HEK293 (cell line): ENCODE results near the gene HOXB8.

Experiments
- FEZF1 ChIP-seq: fragments of 450-650 bp; formaldehyde crosslinking; IDR thresholded peaks from 2 replicates; pipeline ENCODE4 v1.5.1; 2016; ENCODE audit warnings: missing biosample characterization, missing genetic modification characterization
- HOXA7 ChIP-seq: sonication (generic); formaldehyde crosslinking; IDR thresholded peaks from 2 replicates; pipeline ENCODE4 v1.8.1; 2022; ENCODE audit warnings: missing genetic modification reagents, borderline replicate concordance
- KLF17 ChIP-seq: fragments of 450-650 bp; formaldehyde crosslinking; IDR thresholded peaks from 2 replicates; pipeline ENCODE4 v1.5.1; 2016; ENCODE audit warnings: missing biosample characterization, missing genetic modification characterization
- KLF7 ChIP-seq: fragments of 450-650 bp; formaldehyde crosslinking; IDR thresholded peaks from 2 replicates; pipeline ENCODE4 v1.5.1; 2016; ENCODE audit warnings: missing biosample characterization, missing genetic modification characterization, borderline replicate concordance
- KLF9 ChIP-seq: fragments of 450-650 bp; formaldehyde crosslinking; IDR thresholded peaks from 2 replicates; pipeline ENCODE4 v1.5.1; 2016; ENCODE audit warnings: missing biosample characterization, missing genetic modification characterization, low read depth
- MZF1 ChIP-seq: fragments of 450-650 bp; formaldehyde crosslinking; IDR thresholded peaks from 2 replicates; pipeline ENCODE4 v1.5.1; 2017; ENCODE audit warnings: missing biosample characterization, missing genetic modification characterization, borderline replicate concordance
- PATZ1 ChIP-seq: fragments of 450-650 bp; formaldehyde crosslinking; IDR thresholded peaks from 2 replicates; pipeline ENCODE4 v1.5.1; 2016; ENCODE audit warnings: missing biosample characterization, missing genetic modification characterization
- TSHZ1 ChIP-seq: fragments of 450-650 bp; formaldehyde crosslinking; IDR thresholded peaks from 2 replicates; pipeline ENCODE4 v1.5.1; 2016; ENCODE audit warnings: missing biosample characterization, missing genetic modification characterization, borderline replicate concordance
- YY1 ChIP-seq: fragments of 450-650 bp; formaldehyde crosslinking; IDR thresholded peaks from 2 replicates; pipeline ENCODE4 v1.5.1; 2018; ENCODE audit warnings: missing biosample characterization, missing genetic modification characterization
- ZBTB1 ChIP-seq: fragments of 450-650 bp; formaldehyde crosslinking; IDR thresholded peaks from 2 replicates; pipeline ENCODE4 v1.5.1; 2016; ENCODE audit warnings: missing biosample characterization, missing genetic modification characterization
- ZBTB11 ChIP-seq: fragments of 450-650 bp; formaldehyde crosslinking; conservative IDR thresholded peaks from 2 replicates; pipeline ENCODE4 v1.5.1; 2016; ENCODE audit warnings: low read depth, missing biosample characterization, missing genetic modification characterization
- ZBTB44 ChIP-seq: fragments of 450-650 bp; IDR thresholded peaks from 2 replicates; pipeline ENCODE4 v1.5.1; 2018; ENCODE audit warnings: missing biosample characterization, mild to moderate bottlenecking, missing genetic modification characterization
- ZEB2 ChIP-seq: fragments of 450-650 bp; formaldehyde crosslinking; IDR thresholded peaks from 2 replicates; pipeline ENCODE4 v1.5.1; 2016; ENCODE audit warnings: missing biosample characterization, missing genetic modification characterization
- ZNF169 ChIP-seq: fragments of 450-650 bp; formaldehyde crosslinking; IDR thresholded peaks from 2 replicates; pipeline ENCODE4 v1.5.1; 2016; ENCODE audit warnings: missing biosample characterization, missing genetic modification characterization
- ZNF184 ChIP-seq: fragments of 450-650 bp; IDR thresholded peaks from 2 replicates; pipeline ENCODE4 v1.5.1; 2018; ENCODE audit warnings: missing biosample characterization, mild to moderate bottlenecking, missing genetic modification characterization
- ZNF214 ChIP-seq: fragments of 450-650 bp; formaldehyde crosslinking; IDR thresholded peaks from 2 replicates; pipeline ENCODE4 v1.5.1; 2017; ENCODE audit warnings: missing biosample characterization, mild to moderate bottlenecking, missing genetic modification characterization, borderline replicate concordance
- ZNF362 ChIP-seq: fragments of 450-650 bp; formaldehyde crosslinking; IDR thresholded peaks from 2 replicates; pipeline ENCODE4 v1.5.1; 2016; ENCODE audit warnings: missing biosample characterization, missing genetic modification characterization
- ZNF366 ChIP-seq: fragments of 450-650 bp; formaldehyde crosslinking; conservative IDR thresholded peaks from 2 replicates; pipeline ENCODE4 v1.5.1; 2016; ENCODE audit warnings: missing biosample characterization, missing genetic modification characterization
- ZNF600 ChIP-seq: fragments of 450-650 bp; formaldehyde crosslinking; IDR thresholded peaks from 2 replicates; pipeline ENCODE4 v1.5.1; 2016; ENCODE audit warnings: missing biosample characterization, missing genetic modification characterization
- ZNF639 ChIP-seq: fragments of 450-650 bp; formaldehyde crosslinking; IDR thresholded peaks from 2 replicates; pipeline ENCODE4 v1.5.1; 2016; ENCODE audit warnings: missing biosample characterization, missing genetic modification characterization
- ZNF677 ChIP-seq: fragments of 450-650 bp; IDR thresholded peaks from 2 replicates; pipeline ENCODE4 v1.5.0; 2018; ENCODE audit warnings: missing biosample characterization, mild to moderate bottlenecking, missing genetic modification characterization, moderate library complexity

HOXB8 gene

GRCh38 chr17:48625495-48626244 is 10.6 kb upstream of the HOXB8 start (continued):
- TF ChIP-seq HOXA7: no peak
- peak; percentile 46; the same call in 1 of the 2 replicates for TF ChIP-seq YY1 (tag by site-specific recombination)
- no peak; the same call in 1 of the 2 replicates for TF ChIP-seq ZBTB1 (tag by site-specific recombination)
- TF ChIP-seq ZBTB11: peak; percentile 17
- TF ChIP-seq MZF1: no peak
- no peak for TF ChIP-seq FEZF1 (tag by site-specific recombination)
- peak; percentile 17; the same call in 1 of the 2 replicates for TF ChIP-seq KLF17 (tag by site-specific recombination)
- peak; percentile 54; the same call in 1 of the 2 replicates for TF ChIP-seq KLF7 (tag by site-specific recombination)
- TF ChIP-seq ZNF366 (tag by site-specific recombination): peak; percentile 82
- no peak for TF ChIP-seq ZEB2 (tag by site-specific recombination)
- 0 out of 2 replicates have a peak, but pooled peaks have one; percentile 17 for TF ChIP-seq ZNF677 (tag by site-specific recombination)
- 0 out of 2 replicates have a peak, but pooled peaks have one; percentile 5 for TF ChIP-seq ZBTB44
- TF ChIP-seq ZNF639 (tag by site-specific recombination): no peak
- TF ChIP-seq ZNF184 (tag by site-specific recombination): no peak
- TF ChIP-seq TSHZ1: 0 out of 2 replicates have a peak, but pooled peaks have one; percentile 21
- no peak for TF ChIP-seq ZNF362 (tag by site-specific recombination)
- no peak for TF ChIP-seq ZNF600
- TF ChIP-seq PATZ1: peak; percentile 21
- TF ChIP-seq ZNF214: no peak
- TF ChIP-seq ZNF169 (tag by site-specific recombination): no peak
- peak; percentile 68 for TF ChIP-seq KLF9 (tag by site-specific recombination)
